GM23338 (cell line): ENCODE data around the gene PRKD3. TPM values are rescaled to one million over a fixed set of nuclear protein-coding genes. Genes with fewer than 3 reads are reported as not detected.

Experiments used
- ATAC-seq: fragments of 200-7000 bp; cut with Tn5 transposase; 3 replicates; pipeline ENCODE4 v1.9.1; 2020
- DNase-seq: peaks from one replicate; pipeline ENCODE4 v3.0.0-alpha.2; 2015; ENCODE audit warnings: low spot score
- H2AFZ ChIP-seq: fragments of 200-600 bp; sonication (generic); 2 replicates; pipeline ENCODE4 v1.8.0; 2016; ENCODE audit warnings: antibody characterized with exemption, mild to moderate bottlenecking, moderate library complexity
- H3F3A ChIP-seq: fragments of 200-600 bp; sonication (generic); replicated peaks from 2 replicates; pipeline ENCODE4 v1.8.0; 2017; ENCODE audit warnings: antibody characterized with exemption, mixed run types, low read depth
- H3K27ac ChIP-seq: fragments of 200-600 bp; sonication (generic); 2 replicates; pipeline ENCODE4 v1.6.1; 2016; ENCODE audit warnings: low read depth
- H3K27me3 ChIP-seq: fragments of 200-600 bp; sonication (generic); 2 replicates; pipeline ENCODE4 v1.8.0; 2016; ENCODE audit warnings: mild to moderate bottlenecking, mixed run types, moderate library complexity; ENCODE audit not compliant: insufficient read depth
- H3K36me3 ChIP-seq: fragments of 200-600 bp; sonication (generic); 2 replicates; pipeline ENCODE4 v1.8.0; 2016; ENCODE audit warnings: mild to moderate bottlenecking; ENCODE audit not compliant: insufficient read depth
- H3K4me1 ChIP-seq: fragments of 200-600 bp; sonication (generic); 2 replicates; pipeline ENCODE4 v1.8.0; 2016; ENCODE audit warnings: mild to moderate bottlenecking, moderate library complexity; ENCODE audit not compliant: insufficient read depth
- H3K4me2 ChIP-seq: fragments of 200-600 bp; sonication (generic); 2 replicates; pipeline ENCODE4 v1.7.1; 2017; ENCODE audit warnings: mixed run types
- H3K4me3 ChIP-seq: fragments of 200-600 bp; sonication (generic); 2 replicates; pipeline ENCODE4 v1.6.1; 2016; ENCODE audit warnings: mixed run types
- H3K79me2 ChIP-seq: fragments of 200-600 bp; sonication (generic); replicated peaks from 2 replicates; pipeline ENCODE4 v1.8.0; 2017; ENCODE audit warnings: mild to moderate bottlenecking; ENCODE audit not compliant: insufficient read depth
- H3K9me2 ChIP-seq: fragments of 200-600 bp; sonication (generic); 2 replicates; pipeline ENCODE4 v1.8.0; 2017; ENCODE audit not compliant: insufficient read depth
- H4K20me1 ChIP-seq: fragments of 200-600 bp; sonication (generic); replicated peaks from 2 replicates; pipeline ENCODE4 v1.8.0; 2017; ENCODE audit warnings: mild to moderate bottlenecking; ENCODE audit not compliant: insufficient read depth
- H3K27ac Mint-ChIP-seq: 2 replicates; pipeline ENCODE4 v1.8.0; 2020; ENCODE audit warnings: inconsistent platforms, mild to moderate bottlenecking, moderate library complexity, mixed read lengths
- H3K27me3 Mint-ChIP-seq: 3 replicates; pipeline ENCODE4 v1.8.0; 2022; ENCODE audit warnings: low read depth, mild to moderate bottlenecking, moderate library complexity, mixed read lengths, inconsistent platforms; ENCODE audit not compliant: insufficient read depth, poor library complexity
- H3K36me3 Mint-ChIP-seq: 3 replicates; pipeline ENCODE4 v1.8.0; 2021; ENCODE audit warnings: low read depth, mild to moderate bottlenecking, inconsistent platforms, moderate library complexity, mixed read lengths
- H3K4me1 Mint-ChIP-seq: 3 replicates; pipeline ENCODE4 v1.8.0; 2020; ENCODE audit warnings: mild to moderate bottlenecking, inconsistent platforms, mixed read lengths
- H3K4me3 Mint-ChIP-seq: 3 replicates; pipeline ENCODE4 v1.8.0; 2021; ENCODE audit warnings: moderate library complexity, mild to moderate bottlenecking, inconsistent platforms, mixed read lengths
- H3K9me3 Mint-ChIP-seq: 3 replicates; pipeline ENCODE4 v1.8.0; 2020; ENCODE audit warnings: moderate library complexity, mild to moderate bottlenecking, inconsistent platforms, mixed read lengths
- ETS1 ChIP-seq: IDR thresholded peaks from 2 replicates; pipeline ENCODE4 v1.6.1; 2016; ENCODE audit warnings: antibody characterized with exemption
- NANOG ChIP-seq: IDR thresholded peaks from 2 replicates; pipeline ENCODE4 v1.6.1; 2016; ENCODE audit warnings: antibody characterized with exemption, borderline replicate concordance
- POLR2AphosphoS5 ChIP-seq: IDR thresholded peaks from 2 replicates; pipeline ENCODE4 v1.6.1; 2016; ENCODE audit warnings: antibody characterized with exemption, low read depth
- REST ChIP-seq: IDR thresholded peaks from one replicate; pipeline ENCODE4 v1.6.1; 2018; ENCODE audit warnings: antibody characterized with exemption; ENCODE audit not compliant: unreplicated experiment
- STAT1 ChIP-seq: IDR thresholded peaks from one replicate; pipeline ENCODE4 v1.6.1; 2016; ENCODE audit warnings: antibody characterized with exemption; ENCODE audit not compliant: unreplicated experiment
- ZNF331 ChIP-seq: fragments of 250-450 bp; sonication (Bioruptor Pico); IDR thresholded peaks from 2 replicates; pipeline ENCODE4 v1.5.0; 2020; ENCODE audit warnings: low read depth, mild to moderate bottlenecking, moderate library complexity
- polyA plus RNA-seq: library from polyadenylated mRNA; unstranded; fragments of >200 nt; fragmentation: Nextera tagmentation; extraction: Ambion mirVana; gene quantifications from 2 replicates; pipeline ENCODE4 v1.2.1, GENCODE V29; 2016
- total RNA-seq: library from RNA; depleted of rRNA; stranded (reverse); fragments of >200 nt; shearing (Covaris generic); gene quantifications from 2 replicates; pipeline ENCODE4 v1.2.3, GENCODE V29; 2014

The PRKD3 gene
- total and polyA plus RNA-seq, 2 experiments from 2014 or later = 59.7 to 77.0 TPM

- Histone ChIP-seq H3K4me1 (peaks cover 33% of the 10 kb centered on the region), H3K4me3 (no peak overlapping the region), H4K20me1 (peaks cover 19% of the 10 kb centered on the region; the same call in 1 of the 2 replicates), H3K27ac (no peak overlapping the region), H3F3A (no peaks in the 10 kb centered on the region), H3K27me3 (no peaks in the 10 kb centered on the region), H2AFZ (no peak overlapping the region), H3K79me2 (peaks cover 100% of the 10 kb centered on the region), H3K4me2 (no peak overlapping the region), H3K36me3 (no peaks in the 10 kb centered on the region; the same call in 1 of the 2 replicates), H3K9me2 (no peaks in the 10 kb centered on the region)
- DNase-seq (no peak), ATAC-seq (peak; percentile 30; the same call in 1 of the 3 replicates)
- TF ChIP-seq POLR2AphosphoS5 (no peak), NANOG (no peak)
- H3K9me3 Mint-ChIP-seq = no peaks in the 10 kb centered on the region
- H3K27me3 Mint-ChIP-seq = no peaks in the 10 kb centered on the region
- no peak overlapping the region; the same call in 1 of the 2 replicates for H3K27ac Mint-ChIP-seq
- H3K36me3 Mint-ChIP-seq = no peaks in the 10 kb centered on the region
- peaks cover 60% of the 10 kb centered on the region for H3K4me1 Mint-ChIP-seq
- no peak overlapping the region for H3K4me3 Mint-ChIP-seq
These were observed 8.5 kb downstream of the PRKD3 start for GRCh38 chr2:37316181-37316580.

GRCh38 chr2:37315364-37315763, 9.3 kb downstream of the PRKD3 start:
- DNase-seq (no peak), ATAC-seq (peak; percentile 57)
- Histone ChIP-seq H3K27ac (no peak overlapping the region), H2AFZ (no peak overlapping the region), H3K36me3 (no peaks in the 10 kb centered on the region), H3K4me2 (no peak overlapping the region), H3K79me2 (peaks cover 100% of the 10 kb centered on the region), H3K27me3 (no peaks in the 10 kb centered on the region), H3F3A (no peaks in the 10 kb centered on the region), H3K9me2 (no peaks in the 10 kb centered on the region), H4K20me1 (peaks cover 24% of the 10 kb centered on the region; the same call in 1 of the 2 replicates), H3K4me1 (peaks cover 27% of the 10 kb centered on the region), H3K4me3 (no peak overlapping the region)
- H3K27ac Mint-ChIP-seq = no peak overlapping the region
- TF ChIP-seq REST (no peak), ETS1 (no peak), NANOG (no peak), STAT1 (no peak), ZNF331 (CRISPR knock-in tag) (no peak)
- no peaks in the 10 kb centered on the region for H3K36me3 Mint-ChIP-seq
- H3K4me3 Mint-ChIP-seq = no peak overlapping the region
- peaks cover 60% of the 10 kb centered on the region for H3K4me1 Mint-ChIP-seq
- no peaks in the 10 kb centered on the region for H3K27me3 Mint-ChIP-seq
- H3K9me3 Mint-ChIP-seq = no peaks in the 10 kb centered on the region
